SK-N-SH treated with all-trans-retinoic acid at 6 μM for 48 hours (cell line): ENCODE data around the gene MARK3.

Source experiments
- PPARA ChIP-seq: fragments of 250-450 bp; sonication (Bioruptor Pico); IDR thresholded peaks from 2 replicates; pipeline ENCODE4 v1.5.0; 2020; ENCODE audit warnings: mild to moderate bottlenecking, borderline replicate concordance
- ZFP30 ChIP-seq: fragments of 450-650 bp; formaldehyde crosslinking; IDR thresholded peaks from 2 replicates; pipeline ENCODE4 v1.5.0; 2022; ENCODE audit warnings: mild to moderate bottlenecking, moderate library complexity
- TF ChIP-seq, protein P1 (sequence below): fragments of 250-450 bp; sonication (Bioruptor Pico); IDR thresholded peaks from 2 replicates; pipeline ENCODE4 v1.5.1; 2020; ENCODE audit warnings: low read depth, mild to moderate bottlenecking, moderate library complexity
- TF ChIP-seq, protein P2 (sequence below): fragments of 250-450 bp; sonication (Bioruptor Pico); IDR thresholded peaks from 2 replicates; pipeline ENCODE4 v1.5.1; 2021; ENCODE audit warnings: mild to moderate bottlenecking, moderate library complexity
- TF ChIP-seq, protein P3 (sequence below): fragments of 250-450 bp; sonication (Bioruptor Pico); IDR thresholded peaks from 2 replicates; pipeline ENCODE4 v1.5.0; 2020; ENCODE audit warnings: mild to moderate bottlenecking, moderate library complexity

DNA sequence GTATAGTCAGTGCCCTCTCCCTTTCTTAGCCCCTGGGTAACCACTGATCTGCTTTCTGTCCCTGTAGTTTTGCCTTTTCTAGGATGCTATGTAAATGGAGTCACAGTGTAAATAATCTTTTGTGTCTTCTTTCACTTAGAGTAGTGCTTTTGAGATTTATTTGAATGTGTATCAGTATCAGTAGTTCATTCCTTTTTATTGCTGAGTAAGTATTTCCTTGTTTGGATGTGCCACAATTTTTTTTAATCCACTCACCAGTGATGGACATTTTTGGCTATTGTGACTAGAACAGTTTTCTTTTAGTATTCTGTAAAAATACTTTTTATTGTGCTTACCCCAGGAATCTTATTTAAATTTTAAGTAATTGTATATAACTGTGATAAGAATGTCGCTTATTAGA, 3.4 kb downstream of the MARK3 start:
- TF ChIP-seq, protein P1, sequence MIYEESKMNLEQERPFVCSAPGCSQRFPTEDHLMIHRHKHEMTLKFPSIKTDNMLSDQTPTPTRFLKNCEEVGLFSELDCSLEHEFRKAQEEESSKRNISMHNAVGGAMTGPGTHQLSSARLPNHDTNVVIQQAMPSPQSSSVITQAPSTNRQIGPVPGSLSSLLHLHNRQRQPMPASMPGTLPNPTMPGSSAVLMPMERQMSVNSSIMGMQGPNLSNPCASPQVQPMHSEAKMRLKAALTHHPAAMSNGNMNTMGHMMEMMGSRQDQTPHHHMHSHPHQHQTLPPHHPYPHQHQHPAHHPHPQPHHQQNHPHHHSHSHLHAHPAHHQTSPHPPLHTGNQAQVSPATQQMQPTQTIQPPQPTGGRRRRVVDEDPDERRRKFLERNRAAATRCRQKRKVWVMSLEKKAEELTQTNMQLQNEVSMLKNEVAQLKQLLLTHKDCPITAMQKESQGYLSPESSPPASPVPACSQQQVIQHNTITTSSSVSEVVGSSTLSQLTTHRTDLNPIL (CRISPR knock-in tag), result no peak
- TF ChIP-seq, protein P2, sequence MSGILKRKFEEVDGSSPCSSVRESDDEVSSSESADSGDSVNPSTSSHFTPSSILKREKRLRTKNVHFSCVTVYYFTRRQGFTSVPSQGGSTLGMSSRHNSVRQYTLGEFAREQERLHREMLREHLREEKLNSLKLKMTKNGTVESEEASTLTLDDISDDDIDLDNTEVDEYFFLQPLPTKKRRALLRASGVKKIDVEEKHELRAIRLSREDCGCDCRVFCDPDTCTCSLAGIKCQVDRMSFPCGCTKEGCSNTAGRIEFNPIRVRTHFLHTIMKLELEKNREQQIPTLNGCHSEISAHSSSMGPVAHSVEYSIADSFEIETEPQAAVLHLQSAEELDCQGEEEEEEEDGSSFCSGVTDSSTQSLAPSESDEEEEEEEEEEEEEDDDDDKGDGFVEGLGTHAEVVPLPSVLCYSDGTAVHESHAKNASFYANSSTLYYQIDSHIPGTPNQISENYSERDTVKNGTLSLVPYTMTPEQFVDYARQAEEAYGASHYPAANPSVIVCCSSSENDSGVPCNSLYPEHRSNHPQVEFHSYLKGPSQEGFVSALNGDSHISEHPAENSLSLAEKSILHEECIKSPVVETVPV (CRISPR knock-in tag), result no peak
- no peak for TF ChIP-seq ZFP30 (CRISPR knock-in tag)
- no peak for TF ChIP-seq PPARA (CRISPR knock-in tag)
- TF ChIP-seq, protein P3, sequence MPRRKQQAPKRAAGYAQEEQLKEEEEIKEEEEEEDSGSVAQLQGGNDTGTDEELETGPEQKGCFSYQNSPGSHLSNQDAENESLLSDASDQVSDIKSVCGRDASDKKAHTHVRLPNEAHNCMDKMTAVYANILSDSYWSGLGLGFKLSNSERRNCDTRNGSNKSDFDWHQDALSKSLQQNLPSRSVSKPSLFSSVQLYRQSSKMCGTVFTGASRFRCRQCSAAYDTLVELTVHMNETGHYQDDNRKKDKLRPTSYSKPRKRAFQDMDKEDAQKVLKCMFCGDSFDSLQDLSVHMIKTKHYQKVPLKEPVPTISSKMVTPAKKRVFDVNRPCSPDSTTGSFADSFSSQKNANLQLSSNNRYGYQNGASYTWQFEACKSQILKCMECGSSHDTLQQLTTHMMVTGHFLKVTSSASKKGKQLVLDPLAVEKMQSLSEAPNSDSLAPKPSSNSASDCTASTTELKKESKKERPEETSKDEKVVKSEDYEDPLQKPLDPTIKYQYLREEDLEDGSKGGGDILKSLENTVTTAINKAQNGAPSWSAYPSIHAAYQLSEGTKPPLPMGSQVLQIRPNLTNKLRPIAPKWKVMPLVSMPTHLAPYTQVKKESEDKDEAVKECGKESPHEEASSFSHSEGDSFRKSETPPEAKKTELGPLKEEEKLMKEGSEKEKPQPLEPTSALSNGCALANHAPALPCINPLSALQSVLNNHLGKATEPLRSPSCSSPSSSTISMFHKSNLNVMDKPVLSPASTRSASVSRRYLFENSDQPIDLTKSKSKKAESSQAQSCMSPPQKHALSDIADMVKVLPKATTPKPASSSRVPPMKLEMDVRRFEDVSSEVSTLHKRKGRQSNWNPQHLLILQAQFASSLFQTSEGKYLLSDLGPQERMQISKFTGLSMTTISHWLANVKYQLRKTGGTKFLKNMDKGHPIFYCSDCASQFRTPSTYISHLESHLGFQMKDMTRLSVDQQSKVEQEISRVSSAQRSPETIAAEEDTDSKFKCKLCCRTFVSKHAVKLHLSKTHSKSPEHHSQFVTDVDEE (CRISPR knock-in tag), result no peak
